BE2C (cell line): ENCODE data around the gene ST6GALNAC3.

Source experiments
- DNase-seq: peaks from one replicate; pipeline ENCODE4 v3.0.0-alpha.2; 2020
- H3K27me3 ChIP-seq: fragments of 250-450 bp; sonication (Bioruptor Pico); 2 replicates; pipeline ENCODE4 v1.5.1; 2020; ENCODE audit warnings: mild to moderate bottlenecking
- H3K36me3 ChIP-seq: fragments of 250-450 bp; sonication (Bioruptor Pico); 2 replicates; pipeline ENCODE4 v1.5.1; 2020; ENCODE audit warnings: mild to moderate bottlenecking
- H3K4me1 ChIP-seq: fragments of 250-450 bp; sonication (Bioruptor Pico); 2 replicates; pipeline ENCODE4 v1.5.1; 2020
- H3K4me3 ChIP-seq: 2 replicates; pipeline ENCODE4 v1.5.1; 2011; ENCODE audit warnings: low read depth, low read length
- H3K9me3 ChIP-seq: fragments of 250-450 bp; sonication (Bioruptor Pico); 2 replicates; pipeline ENCODE4 v1.5.1; 2020
- CTCF ChIP-seq: IDR thresholded peaks from 2 replicates; pipeline ENCODE4 v1.5.1; 2012; ENCODE audit warnings: mild to moderate bottlenecking, low read depth, low read length

The ST6GALNAC3 gene

GRCh38 chr1:76425201-76426145, 350.9 kb downstream of the ST6GALNAC3 start:
- no peak for DNase-seq
- no peaks in the 10 kb centered on the region for H3K36me3 ChIP-seq
- no peak for TF ChIP-seq CTCF
- no peaks in the 10 kb centered on the region for H3K9me3 ChIP-seq
- no peaks in the 10 kb centered on the region for H3K27me3 ChIP-seq
- no peak overlapping the region for H3K4me3 ChIP-seq
- H3K4me1 ChIP-seq = no peaks in the 10 kb centered on the region

GRCh38 chr1:76426606-76427005, 352.1 kb downstream of the ST6GALNAC3 start:
- Histone ChIP-seq H3K4me1 (no peaks in the 10 kb centered on the region), H3K36me3 (no peaks in the 10 kb centered on the region), H3K4me3 (no peak overlapping the region), H3K27me3 (no peaks in the 10 kb centered on the region), H3K9me3 (no peaks in the 10 kb centered on the region)
- DNase-seq = no peak
- no peak for TF ChIP-seq CTCF

GRCh38 chr1:76428028-76428427, 353.5 kb downstream of the ST6GALNAC3 start:
- Histone ChIP-seq H3K4me1 (no peaks in the 10 kb centered on the region), H3K9me3 (no peaks in the 10 kb centered on the region), H3K27me3 (no peaks in the 10 kb centered on the region), H3K4me3 (no peak overlapping the region), H3K36me3 (no peaks in the 10 kb centered on the region)
- DNase-seq = no peak
- no peak for TF ChIP-seq CTCF

GRCh38 chr1:76430531-76430930, 356.0 kb downstream of the ST6GALNAC3 start:
- H3K36me3 ChIP-seq = no peaks in the 10 kb centered on the region
- H3K4me3 ChIP-seq = no peak overlapping the region
- DNase-seq = no peak
- no peak for TF ChIP-seq CTCF
- H3K27me3 ChIP-seq = no peaks in the 10 kb centered on the region
- H3K9me3 ChIP-seq = no peaks in the 10 kb centered on the region
- no peaks in the 10 kb centered on the region for H3K4me1 ChIP-seq

GRCh38 chr1:76433526-76433925, 359.0 kb downstream of the ST6GALNAC3 start:
- TF ChIP-seq CTCF = no peak
- DNase-seq = no peak
- Histone ChIP-seq H3K27me3 (no peaks in the 10 kb centered on the region), H3K9me3 (no peaks in the 10 kb centered on the region), H3K36me3 (no peaks in the 10 kb centered on the region), H3K4me1 (no peaks in the 10 kb centered on the region), H3K4me3 (no peak overlapping the region)

GRCh38 chr1:76443217-76443616, 368.7 kb downstream of the ST6GALNAC3 start:
- Histone ChIP-seq H3K9me3 (no peaks in the 10 kb centered on the region), H3K4me1 (no peaks in the 10 kb centered on the region), H3K36me3 (no peaks in the 10 kb centered on the region), H3K27me3 (no peaks in the 10 kb centered on the region), H3K4me3 (no peak overlapping the region)
- TF ChIP-seq CTCF = no peak
- DNase-seq = no peak
